B cell (primary cell): ENCODE data around the gene ROPN1B. TPM values are rescaled to one million over a fixed set of nuclear protein-coding genes. Genes with fewer than 3 reads are reported as not detected.
A peak's percentile ranks its signal among the peaks of the same experiment; 100 is the strongest.
"Not testable (repeated sequence)": the region's sequence is repeated elsewhere in the genome, so short reads cannot be mapped to it uniquely, and the experiment has no call there.

Experiments used
- ATAC-seq: fragments of 200-7000 bp; cut with Tn5 transposase; one replicate; pipeline ENCODE4 v1.10.0; 2021; ENCODE audit warnings: low read depth, mild to moderate bottlenecking, moderate number of reproducible peaks, moderate library complexity
- CTCF ChIA-PET: fragments of 350-600 bp; sonication (Branson Sonifier 250); formaldehyde crosslinking; loops from one replicate; lab custom pipeline; 2021; ENCODE audit warnings: antibody characterized with exemption, inconsistent platforms; lab: Charles Lee
- POLR2A ChIA-PET: fragments of 350-600 bp; sonication (Branson Sonifier 250); formaldehyde crosslinking; loops from one replicate; lab custom pipeline; 2021; ENCODE audit warnings: antibody characterized with exemption; lab: Charles Lee
- DNase-seq: peaks from one replicate; pipeline ENCODE4 v3.0.0; 2013
- H2AFZ ChIP-seq: 2 replicates; pipeline ENCODE4 v1.6.1; 2012; ENCODE audit warnings: mild to moderate bottlenecking, low read depth, low read length; ENCODE audit not compliant: insufficient read depth, poor library complexity, severe bottlenecking
- H3K27ac ChIP-seq, 2 donors: 1 replicate in 1 of 2; 2 replicates in 1 of 2; pipeline ENCODE4 v1.5.1; 2012 to 2013; ENCODE audit warnings: low read length in 2 of 2, mild to moderate bottlenecking in 2 of 2, moderate library complexity in 1 of 2
- H3K27me3 ChIP-seq, 4 experiments: fragments of 200-600 bp in 1 of 4; sonication (generic) in 1 of 4; replicated peaks in 1 of 4; 1 replicate in 2 of 4; 2 replicates in 2 of 4; pipeline versions ENCODE4 v1.6.1 to v1.7.0; 2013 to 2016; ENCODE audit warnings: low read length in 3 of 4, mild to moderate bottlenecking in 2 of 4, mixed read lengths in 1 of 4, moderate library complexity in 1 of 4; ENCODE audit not compliant: insufficient read depth in 4 of 4, control insufficient read depth in 3 of 4; ENCODE audit errors: control extremely low read depth in 1 of 4
- H3K36me3 ChIP-seq, 2 experiments: replicated peaks in 1 of 2; 1 replicate in 1 of 2; 2 replicates in 1 of 2; pipeline versions ENCODE4 v1.6.1 to v1.7.1; 2013; ENCODE audit warnings: low read length in 1 of 2; ENCODE audit not compliant: insufficient read depth in 2 of 2, control insufficient read depth in 1 of 2; ENCODE audit errors: control extremely low read depth in 1 of 2, extremely low read depth in 1 of 2
- H3K4me1 ChIP-seq, 2 donors: fragments of 200-600 bp in 1 of 2; sonication (generic) in 1 of 2; 1 replicate in 1 of 2; 2 replicates in 1 of 2; pipeline versions ENCODE4 v1.5.1 to v1.6.1; 2013 to 2017; ENCODE audit warnings: low read length in 2 of 2; ENCODE audit not compliant: control insufficient read depth in 2 of 2, insufficient read depth in 2 of 2
- H3K4me2 ChIP-seq: replicated peaks from 2 replicates; pipeline ENCODE3; 2012; ENCODE audit warnings: mild to moderate bottlenecking, low read depth, low read length; ENCODE audit not compliant: poor library complexity, severe bottlenecking
- H3K4me3 ChIP-seq, 5 experiments: fragments of 200-600 bp in 1 of 5; sonication (generic) in 1 of 5; 1 replicate in 3 of 5; 2 replicates in 2 of 5; pipeline versions ENCODE4 v1.5.1 to v1.7.0; 2011 to 2016; ENCODE audit warnings: low read length in 4 of 5, mild to moderate bottlenecking in 4 of 5, low read depth in 2 of 5, control low read depth in 1 of 5, moderate library complexity in 1 of 5; ENCODE audit not compliant: insufficient read depth in 1 of 5; ENCODE audit errors: control extremely low read depth in 1 of 5, extremely low read depth in 1 of 5
- H3K79me2 ChIP-seq: fragments of 200-600 bp; sonication (generic); one replicate; pipeline ENCODE4 v1.6.0; 2016; ENCODE audit warnings: low read length; ENCODE audit not compliant: control insufficient read depth, insufficient read depth
- H3K9ac ChIP-seq: fragments of 200-600 bp; sonication (generic); 2 replicates; pipeline ENCODE4 v1.6.1; 2017; ENCODE audit warnings: mild to moderate bottlenecking, low read length, moderate library complexity
- H3K9me3 ChIP-seq, 3 donors: one replicate each; pipeline versions ENCODE4 v1.6.1 to v1.7.1; 2013; ENCODE audit warnings: low read length in 2 of 3; ENCODE audit not compliant: control insufficient read depth in 2 of 3, insufficient read depth in 1 of 3; ENCODE audit errors: control extremely low read depth in 1 of 3
- H4K20me1 ChIP-seq: 2 replicates; pipeline ENCODE4 v1.6.0; 2012; ENCODE audit warnings: mild to moderate bottlenecking, low read length; ENCODE audit not compliant: insufficient read depth, control insufficient read depth, poor library complexity, severe bottlenecking
- H3K27ac Mint-ChIP-seq: one replicate; pipeline ENCODE4 v1.8.0; 2021; ENCODE audit warnings: mixed read lengths
- H3K27me3 Mint-ChIP-seq: one replicate; pipeline ENCODE4 v1.8.0; 2021; ENCODE audit warnings: mixed read lengths
- H3K4me1 Mint-ChIP-seq: one replicate; pipeline ENCODE4 v1.8.0; 2021; ENCODE audit warnings: mixed read lengths
- H3K4me3 Mint-ChIP-seq: one replicate; pipeline ENCODE4 v1.8.0; 2021; ENCODE audit warnings: mixed read lengths
- H3K9me3 Mint-ChIP-seq: one replicate; pipeline ENCODE4 v1.8.0; 2022; ENCODE audit warnings: mixed read lengths; ENCODE audit not compliant: insufficient read depth
- CTCF ChIP-seq: fragments of 200-600 bp; IDR thresholded peaks from one replicate; pipeline ENCODE4 v1.8.0; 2022; ENCODE audit warnings: antibody characterized with exemption, mild to moderate bottlenecking
- WGBS: methylation state at CpG from one replicate; pipeline ENCODE4 v1.1.5; 2013; ENCODE audit warnings: missing lambda C conversion rate; ENCODE audit not compliant: insufficient coverage; 5-methylcytosine and 5-hydroxymethylcytosine counted together
- intact Hi-C: fragments of 100-400 bp; cut with micrococcal nuclease; formaldehyde crosslinking; loops from one replicate; pipeline ENCODE4 v1.10.0; 2022
- polyA plus RNA-seq: library from polyadenylated mRNA; depleted of rRNA; stranded (reverse); fragments of >200 nt; gene quantifications from 2 replicates; pipeline ENCODE4 v1.2.3, GENCODE V29; 2012
- total RNA-seq, 2 donors: library from RNA; stranded (reverse); fragments of 120-200 nt in 1 of 2; gene quantifications; 1 replicate in 1 of 2; 2 replicates in 1 of 2; pipeline versions ENCODE4 v1.2.3 to v1.2.4, GENCODE V29; 2013 to 2022

Gene ROPN1B
- total and polyA plus RNA-seq, 2 donors (not counting 1 experiment from before 2014, with no cell fraction given), result not detected

- H3K27ac ChIP-seq, H3K4me2 ChIP-seq, H3K36me3 ChIP-seq, H3K27me3 ChIP-seq, H3K4me1 Mint-ChIP-seq, H2AFZ ChIP-seq, H3K4me3 ChIP-seq, CTCF ChIA-PET, H3K27ac Mint-ChIP-seq, H3K4me3 Mint-ChIP-seq, H3K9me3 Mint-ChIP-seq, H3K4me1 ChIP-seq, H3K9ac ChIP-seq, ATAC-seq, POLR2A ChIA-PET, H3K27me3 Mint-ChIP-seq, H3K79me2 ChIP-seq, H4K20me1 ChIP-seq, H3K9me3 ChIP-seq: not testable (repeated sequence)
- DNase-seq, result peak; percentile 52
- peak; percentile 60 for TF ChIP-seq CTCF
- intact Hi-C loops, result loop anchor here (5.0 kb wide), 1 partner anchor 466 kb away; no protein-coding TSS in a partner anchor
- 64% methylated on average over 1 of the region's 5 CpGs for WGBS
Measured at GRCh38 chr3:125921712-125922111, 47.3 kb upstream of the ROPN1B start.

GRCh38 chr3:125923324-125924115 lies 45.5 kb upstream of the ROPN1B start:
- H3K4me1 Mint-ChIP-seq, CTCF ChIA-PET, H3K9ac ChIP-seq, H3K9me3 Mint-ChIP-seq, POLR2A ChIA-PET, H3K36me3 ChIP-seq, H3K27me3 Mint-ChIP-seq, ATAC-seq, H2AFZ ChIP-seq, H3K4me2 ChIP-seq, H3K27me3 ChIP-seq, DNase-seq, H3K4me3 Mint-ChIP-seq, H3K4me3 ChIP-seq, H3K4me1 ChIP-seq, H3K27ac ChIP-seq, H3K27ac Mint-ChIP-seq, H3K79me2 ChIP-seq, H3K9me3 ChIP-seq, H4K20me1 ChIP-seq: not testable (repeated sequence)
- 96% methylated on average over 16 of the region's 16 CpGs for WGBS
- intact Hi-C loops, result loop anchor here (5.0 kb wide), 1 partner anchor 464 kb away; no protein-coding TSS in a partner anchor

GRCh38 chr3:125924276-125924675 lies 44.7 kb upstream of the ROPN1B start:
- H3K4me1 ChIP-seq, H3K27me3 Mint-ChIP-seq, H3K4me3 ChIP-seq, H3K79me2 ChIP-seq, H3K4me1 Mint-ChIP-seq, POLR2A ChIA-PET, H2AFZ ChIP-seq, H3K4me3 Mint-ChIP-seq, H3K27ac ChIP-seq, DNase-seq, H3K27me3 ChIP-seq, H3K36me3 ChIP-seq, ATAC-seq, H3K9ac ChIP-seq, H3K27ac Mint-ChIP-seq, H3K4me2 ChIP-seq, H4K20me1 ChIP-seq, CTCF ChIA-PET, H3K9me3 ChIP-seq, H3K9me3 Mint-ChIP-seq: not testable (repeated sequence)
- intact Hi-C loops, result loop anchor here (5.0 kb wide), 1 partner anchor 463 kb away; no protein-coding TSS in a partner anchor
- 93% methylated on average over 3 of the region's 9 CpGs for WGBS
